Kidney (tissue), 14 donors: ENCODE data around the gene MAL. TPM values are rescaled to one million over a fixed set of nuclear protein-coding genes. Genes with fewer than 3 reads are reported as not detected.

ENCODE experiments used
- DNase-seq, 5 donors: peaks; one replicate each; pipeline ENCODE4 v3.0.0-alpha.2; 2013 to 2020
- FAIRE-seq: peaks from 2 replicates; lab custom pipeline; 2012; peaks lifted over from hg19 to GRCh38; lab: Jason Lieb, UNC
- H3K27ac ChIP-seq, 2 donors: one replicate each; pipeline ENCODE4 v1.7.0; 2013; ENCODE audit warnings: low read depth in 2 of 2, low read length in 2 of 2, inconsistent platforms in 1 of 2
- H3K27me3 ChIP-seq: one replicate; pipeline ENCODE4 v1.7.1; 2013; ENCODE audit warnings: low read length, inconsistent platforms; ENCODE audit not compliant: control insufficient read depth, insufficient read depth
- H3K36me3 ChIP-seq, 3 donors: one replicate each; pipeline versions ENCODE4 v1.7.0 to v1.7.1; 2013; ENCODE audit warnings: low read length in 3 of 3, control low read depth in 1 of 3, inconsistent platforms in 1 of 3; ENCODE audit not compliant: insufficient read depth in 3 of 3, control insufficient read depth in 2 of 3
- H3K4me1 ChIP-seq, 3 donors: one replicate each; pipeline versions ENCODE4 v1.7.0 to v1.7.1; 2013; ENCODE audit warnings: low read length in 3 of 3, inconsistent platforms in 1 of 3, low read depth in 1 of 3; ENCODE audit not compliant: control insufficient read depth in 2 of 3, insufficient read depth in 2 of 3
- H3K4me3 ChIP-seq, 3 donors: one replicate each; pipeline versions ENCODE4 v1.7.0 to v1.8.1; 2013; ENCODE audit warnings: low read length in 3 of 3, control low read depth in 1 of 3, inconsistent platforms in 1 of 3
- H3K9ac ChIP-seq, 3 donors: one replicate each; pipeline versions ENCODE4 v1.7.0 to v1.7.1; 2013; ENCODE audit warnings: low read length in 3 of 3, control low read depth in 1 of 3, inconsistent platforms in 1 of 3
- H3K9me3 ChIP-seq, 3 donors: one replicate each; pipeline versions ENCODE4 v1.7.0 to v1.7.1; 2013; ENCODE audit warnings: low read length in 3 of 3, control low read depth in 1 of 3, inconsistent platforms in 1 of 3; ENCODE audit not compliant: control insufficient read depth in 2 of 3, insufficient read depth in 1 of 3
- CTCF ChIP-seq: IDR thresholded peaks from 3 replicates; pipeline ENCODE4 v1.5.1; 2012; ENCODE audit warnings: mild to moderate bottlenecking, moderate library complexity, borderline replicate concordance; ENCODE audit not compliant: insufficient read depth; ENCODE audit errors: extremely low read depth
- intact Hi-C: fragments of 100-400 bp; cut with DNase I; formaldehyde crosslinking; loops from one replicate; pipeline ENCODE4 v1.11.1; 2022
- polyA plus RNA-seq: library from polyadenylated mRNA; stranded (reverse); fragments of 350-450 nt; fragmentation: Illumina TruSeq; extraction: RNeasy Lipid Tissue Mini Kit (QIAGEN cat#74804); gene quantifications from one replicate; pipeline ENCODE4 v1.2.3, GENCODE V29; 2014; ENCODE audit warnings: low read depth, low replicate concordance; ENCODE audit not compliant: insufficient read depth
- total RNA-seq: library from RNA; stranded (reverse); fragmentation: NEBNext Ultra II Directional; extraction: Animal tissue kit (Norgen Biotek cat#: 25700); gene quantifications from one replicate; pipeline ENCODE4 v1.2.1, GENCODE V29; 2021
- donor health status: control.
- donor health status: control.
- donor health status: control.
- donor health status: control.
- donor health status: control.
- donor health status: DM: yes; HTN: yes; CAD: no.
- donor health status: Normal renal cell carcinoma (clear cell type).

MAL gene
- total and polyA plus RNA-seq, 2 donors from 2014 or later, result 477 to 1,006 TPM

- Histone ChIP-seq H3K36me3 (peaks cover 0 to 20% (median 0%) of the 10 kb centered on the region in 3 donors), H3K27ac (peak overlapping the region in 1 of 2 donors; percentile 68), H3K9ac (peak overlapping the region in 1 of 3 donors; percentile 30), H3K4me1 (peaks cover 0 to 33% (median 28%) of the 10 kb centered on the region in 3 donors), H3K27me3 (no peaks in the 10 kb centered on the region), H3K9me3 (no peaks in the 10 kb centered on the region), H3K4me3 (no peak overlapping the region)
- TF ChIP-seq CTCF, result no peak
- FAIRE-seq, result no peak
- intact Hi-C loops, result no loop called here
- DNase-seq, result peak in 1 of 5 donors; percentile 39
Observed at GRCh38 chr2:95046371-95047112, 21.0 kb downstream of the MAL start.

- DNase-seq (peak in 4 of 5 donors; percentile 49 to 95 (median 73)), FAIRE-seq (no peak)
- H3K9me3 ChIP-seq, result no peaks in the 10 kb centered on the region
- TF ChIP-seq CTCF, result no peak
- H3K9ac ChIP-seq, result peak overlapping the region in 1 of 3 donors; percentile 47
- no peak overlapping the region for H3K4me3 ChIP-seq
- H3K36me3 ChIP-seq, result peaks cover 0 to 21% (median 0%) of the 10 kb centered on the region in 3 donors
- intact Hi-C loops, result no loop called here
- H3K27me3 ChIP-seq, result no peaks in the 10 kb centered on the region
- peak overlapping the region; percentile 87 to 91 for H3K27ac ChIP-seq
- H3K4me1 ChIP-seq, result peaks cover 0 to 33% (median 31%) of the 10 kb centered on the region in 3 donors
Observed at GRCh38 chr2:95047629-95048510, 22.4 kb downstream of the MAL start.

GRCh38 chr2:95048825-95049682 is 23.5 kb downstream of the MAL start:
- H3K4me1 ChIP-seq, result peaks cover 0 to 33% (median 24%) of the 10 kb centered on the region in 3 donors
- peak overlapping the region; percentile 87 to 91 for H3K27ac ChIP-seq
- DNase-seq (peak in 1 of 5 donors; percentile 70), FAIRE-seq (no peak)
- intact Hi-C loops, result no loop called here
- no peaks in the 10 kb centered on the region for H3K27me3 ChIP-seq
- peak overlapping the region in 1 of 3 donors; percentile 47 for H3K9ac ChIP-seq
- no peak for TF ChIP-seq CTCF
- H3K9me3 ChIP-seq, result no peaks in the 10 kb centered on the region
- H3K36me3 ChIP-seq, result peaks cover 0 to 21% (median 0%) of the 10 kb centered on the region in 3 donors
- H3K4me3 ChIP-seq, result no peak overlapping the region
